Measurements from ENCODE around the gene SLC5A11. TPM values are rescaled to one million over a fixed set of nuclear protein-coding genes. Genes with fewer than 3 reads are reported as not detected.

SLC5A11 gene
- polyA plus RNA-seq (2011; rRNA removed) (not detected in 2 replicates), polyA minus RNA-seq (2011; rRNA and poly(A)+ RNA removed) (not detected in 2 replicates)

- CTCF ChIA-PET: no interaction called here
- no peak within 1 kb of the TSS for H3K4me3 ChIP-seq (ENCODE audit: low read depth, low read length)
- no peak for TF ChIP-seq CTCF (IDR thresholded peaks at IDR 0.05; ENCODE audit: low read depth, low read length)
- H3K9me3 ChIP-seq (ENCODE audit: control insufficient read depth, insufficient read depth, low read length): no peaks in the 10 kb centered on the region; the same call in 1 of the 2 replicates
- H3K27ac ChIP-seq (ENCODE audit: low read depth, low read length): no peak within 1 kb of the TSS
- POLR2A ChIA-PET: interaction anchor here (0.6 kb wide), 1 partner anchor 144 kb away, joined by 5 read pairs; no protein-coding TSS in a partner anchor
- no peaks in the 10 kb centered on the region for H3K27me3 ChIP-seq (ENCODE audit: control insufficient read depth, insufficient read depth, low read length)
- DNase-seq (ENCODE audit: low read depth, low spot score): no peak
Measured at GRCh38 chr16:24845726-24846547, at the start of gene SLC5A11. SLC5A11 (plus strand) TSS chr16:24845963; CDS start chr16:24858644, 12,681 bp downstream.

GRCh38 chr16:24800586-24800985 lies 45.2 kb upstream of the SLC5A11 start:
- DNase-seq (ENCODE audit: low read depth, low spot score): no peak
- 0 out of 2 replicates have a peak, but pooled peaks have one; percentile 24 for TF ChIP-seq CTCF (IDR thresholded peaks at IDR 0.05; ENCODE audit: low read depth, low read length)
- Histone ChIP-seq H3K9me3 (ENCODE audit: control insufficient read depth, insufficient read depth, low read length) (no peaks in the 10 kb centered on the region), H3K27me3 (ENCODE audit: control insufficient read depth, insufficient read depth, low read length) (no peaks in the 10 kb centered on the region), H3K27ac (ENCODE audit: low read depth, low read length) (no peak overlapping the region), H3K4me3 (ENCODE audit: low read depth, low read length) (no peak overlapping the region)
- POLR2A ChIA-PET: no interaction called here
- CTCF ChIA-PET: interaction anchor here (0.5 to 0.9 kb wide), 4 partner anchors 87 to 220 kb away, joined by 3 to 6 read pairs (median 4); no protein-coding TSS in a partner anchor

- Histone ChIP-seq H3K27me3 (ENCODE audit: control insufficient read depth, insufficient read depth, low read length) (no peaks in the 10 kb centered on the region), H3K9me3 (ENCODE audit: control insufficient read depth, insufficient read depth, low read length) (no peaks in the 10 kb centered on the region), H3K27ac (ENCODE audit: low read depth, low read length) (no peak overlapping the region), H3K4me3 (ENCODE audit: low read depth, low read length) (no peak overlapping the region)
- CTCF ChIA-PET: interaction anchor here (0.9 to 1.5 kb wide), 3 partner anchors 33 to 234 kb away, joined by 3 to 5 read pairs (median 4); no protein-coding TSS in a partner anchor
- POLR2A ChIA-PET: no interaction called here
- no peak for TF ChIP-seq CTCF (IDR thresholded peaks at IDR 0.05; ENCODE audit: low read depth, low read length)
- no peak for DNase-seq (ENCODE audit: low read depth, low spot score)
Measured at GRCh38 chr16:24801761-24802302, 43.9 kb upstream of the SLC5A11 start.

GRCh38 chr16:24805484-24805883 lies 40.3 kb upstream of the SLC5A11 start:
- H3K4me3 ChIP-seq (ENCODE audit: low read depth, low read length): no peak overlapping the region
- CTCF ChIA-PET: no interaction called here
- no peaks in the 10 kb centered on the region for H3K27me3 ChIP-seq (ENCODE audit: control insufficient read depth, insufficient read depth, low read length)

More at GRCh38 chr16:24805484-24805883, 40.3 kb upstream of the SLC5A11 start:
- TF ChIP-seq CTCF (IDR thresholded peaks at IDR 0.05; ENCODE audit: low read depth, low read length): no peak
- no peak for DNase-seq (ENCODE audit: low read depth, low spot score)
- POLR2A ChIA-PET: interaction anchor here (0.6 kb wide), 1 partner anchor 13 kb away, joined by 4 read pairs; no protein-coding TSS in a partner anchor
- Histone ChIP-seq H3K27ac (ENCODE audit: low read depth, low read length) (no peak overlapping the region), H3K9me3 (ENCODE audit: control insufficient read depth, insufficient read depth, low read length) (no peaks in the 10 kb centered on the region)

Measured in AG04450 (cell line).